NK-92 (cell line): ENCODE results near the gene OR4K17.
"Not testable (repeated sequence)": the region's sequence is repeated elsewhere in the genome, so short reads cannot be mapped to it uniquely, and the experiment has no call there.

Source experiments
- DNase-seq: peaks from one replicate; lab custom pipeline; 2025; ENCODE audit not compliant: unreplicated experiment; lab: John Stamatoyannopoulos, UW

Gene OR4K17

GRCh38 chr14:20110438-20110837 is at the start of gene OR4K17:
Gene OR4K17 (plus strand): TSS chr14:20110739. CDS start chr14:20117500, 6,761 bp downstream.
- DNase-seq = no peak

DNA sequence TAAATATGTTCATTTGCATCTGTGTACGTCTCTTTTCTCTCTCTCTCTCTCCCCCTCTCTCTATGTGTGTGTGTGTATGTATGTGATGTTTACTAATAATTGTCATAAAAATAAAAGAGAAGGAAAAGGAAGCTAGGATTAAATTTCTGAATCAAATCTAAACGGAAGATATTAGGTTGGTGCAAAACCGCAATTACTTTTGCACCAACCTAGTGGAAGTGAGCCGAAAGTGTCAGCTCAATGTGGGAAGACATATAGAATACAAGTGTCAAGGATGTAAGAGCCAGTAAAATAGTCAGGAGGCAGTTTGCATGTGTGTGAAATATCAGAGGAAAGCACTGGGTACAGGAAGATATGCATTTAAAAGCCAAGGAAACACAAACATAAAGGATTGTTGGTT is 18.5 kb upstream of the OR4K17 start:
- DNase-seq = no peak

- no peak for DNase-seq
Observed at GRCh38 chr14:20093442-20093841, 17.1 kb upstream of the OR4K17 start.

DNA sequence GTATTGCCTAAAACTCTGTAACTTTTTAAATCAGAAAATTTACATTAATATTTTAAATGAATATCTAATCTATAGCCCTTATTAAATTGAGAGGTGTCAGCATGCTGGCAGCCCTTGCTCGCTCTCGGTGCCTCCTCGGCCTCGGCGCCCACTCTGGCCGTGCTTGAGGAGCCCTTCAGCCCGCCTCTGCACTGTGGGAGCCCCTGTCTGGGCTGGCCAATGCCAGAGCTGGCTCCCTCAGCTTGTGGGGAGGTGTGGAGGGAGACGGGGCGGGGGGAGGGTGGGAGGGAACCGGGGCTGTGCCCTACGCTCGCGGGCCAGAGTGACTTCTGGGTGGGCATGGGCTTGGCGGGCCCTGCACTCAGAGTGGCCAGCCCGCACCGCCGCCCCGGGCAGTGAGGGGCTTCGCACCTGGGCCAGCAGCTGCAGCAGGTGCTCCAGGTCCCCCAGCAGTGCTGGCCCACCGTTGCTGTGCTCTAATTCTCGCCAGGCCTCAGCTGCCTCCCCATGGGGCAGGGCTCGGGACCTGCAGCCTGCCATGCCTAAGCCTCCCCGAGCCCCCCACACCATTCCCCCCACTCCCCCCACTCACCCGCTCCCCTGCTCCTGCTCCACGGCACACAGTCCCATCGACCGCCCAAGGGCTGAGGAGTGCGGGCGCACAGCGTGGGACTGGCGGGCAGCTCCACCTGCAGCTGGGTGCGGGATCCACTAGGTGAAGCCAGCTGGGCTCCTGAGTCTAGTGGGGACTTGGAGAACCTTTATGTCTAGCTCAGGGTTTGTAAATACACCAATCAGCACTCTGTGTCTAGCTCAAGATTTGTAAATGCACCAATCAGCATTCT is 11.4 kb upstream of the OR4K17 start:
- DNase-seq = not testable (repeated sequence)

DNA sequence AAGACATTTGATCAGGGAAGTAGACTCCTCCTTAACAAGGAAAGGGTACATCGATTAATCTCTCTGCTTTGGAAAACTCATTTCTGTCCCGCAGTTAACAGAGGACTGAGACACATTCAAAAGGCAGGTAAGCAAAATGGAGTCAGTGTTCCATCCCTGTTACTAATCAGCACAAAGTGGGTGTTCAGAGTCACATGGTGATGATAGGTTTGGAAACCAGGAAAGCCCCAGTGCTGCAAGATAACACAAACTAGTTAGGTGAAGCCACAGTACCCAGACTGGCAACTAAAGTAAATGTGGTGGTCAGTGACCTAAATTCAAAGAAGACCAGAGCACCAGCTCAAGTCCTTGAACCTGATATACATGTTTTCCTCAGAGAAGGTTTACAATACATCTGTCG is 1.8 kb downstream of the OR4K17 start:
- DNase-seq = no peak

DNA sequence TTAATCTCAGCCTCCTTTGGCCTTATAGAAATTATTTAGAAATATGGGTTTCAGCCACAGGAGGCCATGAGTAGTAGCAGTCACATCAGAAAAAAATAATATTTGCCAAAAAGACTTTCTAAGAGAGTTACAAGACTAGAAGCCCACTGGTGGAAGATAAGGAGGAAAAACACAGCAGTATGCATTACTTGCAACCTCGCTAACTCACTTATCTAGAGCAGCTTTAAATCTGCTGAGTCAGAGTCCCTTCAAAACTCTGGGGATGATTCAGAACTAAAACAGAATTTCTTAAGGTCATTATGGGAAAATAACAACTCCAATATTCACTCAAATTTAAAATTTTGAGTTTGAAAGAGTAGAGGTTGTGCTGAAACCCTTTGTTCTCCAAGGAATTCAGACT is 6.2 kb downstream of the OR4K17 start:
- DNase-seq = no peak

DNA sequence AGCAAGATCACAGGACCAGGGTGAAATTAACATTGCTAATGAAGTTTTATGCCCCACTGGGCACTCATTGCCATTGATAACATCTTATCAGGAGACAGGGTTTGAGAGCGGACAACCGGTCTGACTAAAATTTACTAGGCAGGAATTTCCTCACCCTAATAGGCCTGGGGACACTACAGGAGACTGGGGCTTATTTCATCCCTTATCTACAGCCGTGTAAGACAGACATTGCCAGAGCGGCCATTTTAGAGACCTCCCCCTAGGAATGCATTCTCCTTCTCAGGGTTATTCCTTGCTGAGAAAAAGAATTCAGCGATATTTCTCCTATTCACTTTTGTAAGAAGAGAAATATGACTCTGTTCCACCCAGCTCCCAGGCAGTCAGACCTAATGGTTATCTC is 8.3 kb downstream of the OR4K17 start:
- no peak for DNase-seq

DNA sequence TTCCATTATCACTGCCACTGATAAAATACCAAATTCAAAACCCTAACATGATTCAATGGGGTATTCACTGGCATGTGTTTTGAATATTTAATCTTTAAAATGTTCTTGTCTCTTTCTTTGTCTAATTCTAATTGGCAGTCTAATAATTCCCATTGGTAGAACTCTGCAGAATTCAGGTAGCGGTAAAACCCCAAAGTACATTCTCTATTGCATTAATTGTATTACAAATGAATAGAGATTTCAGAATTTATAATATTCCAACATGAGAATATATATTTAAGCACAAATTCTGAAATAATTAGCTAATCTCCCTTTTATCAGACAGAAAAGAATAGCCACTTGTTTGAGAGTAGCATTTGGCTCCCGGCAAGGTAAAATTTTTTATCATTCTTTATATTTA is 28.0 kb downstream of the OR4K17 start, which contains the start of gene OR4N5:
OR4N5 (plus strand) TSS at position 301 of the 400 bp plus-strand sequence. CDS start 4,916 bp downstream, outside the sequence.
- no peak for DNase-seq

- no peak for DNase-seq
Observed at GRCh38 chr14:20143911-20144310, 33.4 kb downstream of the OR4K17 start.

GRCh38 chr14:20144820-20145219 is 34.3 kb downstream of the OR4K17 start:
- no peak for DNase-seq

- DNase-seq = no peak
Observed at GRCh38 chr14:20164462-20164861, 53.9 kb downstream of the OR4K17 start.

- DNase-seq = no peak
Observed at GRCh38 chr14:20167091-20167490, 56.6 kb downstream of the OR4K17 start.

DNA sequence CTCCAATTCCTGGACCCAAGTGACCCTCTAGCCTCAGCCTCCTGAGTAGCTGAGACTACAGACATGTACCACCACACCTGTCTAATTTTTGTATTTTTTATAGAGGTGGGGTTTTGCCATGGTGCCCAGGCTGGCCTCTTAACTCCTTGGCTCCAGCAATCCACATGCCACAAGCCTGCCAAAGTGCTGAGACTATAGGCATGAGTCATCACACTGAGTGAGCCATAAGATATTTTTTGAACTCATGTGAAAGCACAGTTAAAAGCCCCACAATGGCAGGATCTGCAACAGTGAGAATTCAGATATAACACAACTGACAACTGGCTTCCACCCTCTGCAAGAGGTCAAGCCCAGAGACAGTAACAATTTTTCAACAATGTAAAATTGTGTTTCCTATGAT is 59.3 kb downstream of the OR4K17 start:
- DNase-seq = not testable (repeated sequence)
